ENCODE data around the gene LIMD2. TPM values are rescaled to one million over a fixed set of nuclear protein-coding genes. Genes with fewer than 3 reads are reported as not detected.
"Not testable (repeated sequence)": the region's sequence is repeated elsewhere in the genome, so short reads cannot be mapped to it uniquely, and the experiment has no call there.

The LIMD2 gene
- total and polyA plus RNA-seq, 2 of the 4 experiments (the other 2 are of a cell fraction): 4.5 to 21.7 TPM

DNA sequence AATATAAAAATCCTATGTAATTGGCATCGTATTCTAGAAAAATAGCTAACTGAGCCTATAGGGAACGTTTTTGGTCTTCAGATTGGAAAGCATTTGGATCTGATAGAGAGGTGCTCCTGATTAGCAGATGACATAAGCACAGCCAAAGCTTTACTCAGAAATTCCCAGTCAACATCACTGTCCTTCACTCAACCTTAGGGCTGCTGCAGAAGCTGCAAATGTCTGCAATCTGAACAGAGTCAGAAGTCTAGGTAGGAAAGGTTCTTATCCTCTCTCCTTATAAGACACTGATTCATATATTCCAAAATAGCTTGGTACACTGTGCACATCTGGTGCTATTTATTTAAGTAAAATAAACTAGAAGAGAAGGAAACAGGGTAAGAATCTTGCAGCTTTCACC, 22.5 kb upstream of the LIMD2 start:
- Histone ChIP-seq H4K20me1 (ENCODE audit: insufficient read depth, low read length) (no peaks in the 10 kb centered on the region), H2BK15ac (ENCODE audit: low read depth, low read length) (no peak overlapping the region), H3K56ac (ENCODE audit: extremely low read depth, insufficient read depth, low read length) (no peak overlapping the region), H3K9me3 (ENCODE audit: control insufficient read depth, insufficient read depth, low read length) (no peaks in the 10 kb centered on the region), H3K27ac (ENCODE audit: insufficient read depth, low read length) (no peak overlapping the region), H3K9ac (ENCODE audit: low read depth, low read length) (no peak overlapping the region), H2AK9ac (replicated peaks; ENCODE audit: low read depth, low read length, poor library complexity) (no peak overlapping the region), H4K8ac (ENCODE audit: low read depth in 2 of 2, low read length in 2 of 2) (no peak overlapping the region), H2BK120ac (ENCODE audit: low read depth, low read length) (no peak overlapping the region), H3K27me3 (ENCODE audit: control insufficient read depth, insufficient read depth, low read length) (no peaks in the 10 kb centered on the region), H3K4ac (ENCODE audit: low read depth, low read length) (no peak overlapping the region), H4K5ac (ENCODE audit: low read depth, low read length) (no peak overlapping the region), H3K4me3 (ENCODE audit: insufficient read depth, low read depth, low read length) (no peak overlapping the region), H3K4me2 (ENCODE audit: low read depth, low read length) (no peak overlapping the region), H3K4me1 (ENCODE audit: control insufficient read depth, insufficient read depth, low read length) (no peaks in the 10 kb centered on the region; the same call in 1 of the 2 replicates), H3K36me3 (ENCODE audit: control insufficient read depth, insufficient read depth, low read length) (peaks cover 7% of the 10 kb centered on the region), H2AFZ (replicated peaks; ENCODE audit: low read length, poor library complexity) (no peak overlapping the region), H3K18ac (ENCODE audit: low read depth, low read length) (no peak overlapping the region), H3K9me1 (ENCODE audit: insufficient read depth, low read length) (peaks cover 2% of the 10 kb centered on the region; the same call in 1 of the 2 replicates), H4K91ac (ENCODE audit: insufficient read depth, low read depth, low read length) (no peak overlapping the region), H3K23ac (ENCODE audit: low read depth, low read length) (no peak overlapping the region), H3K14ac (replicated peaks; ENCODE audit: low read depth, low read length) (no peak overlapping the region), H2BK20ac (ENCODE audit: low read depth, low read length) (no peak overlapping the region), H2AK5ac (ENCODE audit: low read depth, low read length) (no peak overlapping the region), H3K79me1 (ENCODE audit: low read depth in 1 of 2, low read length in 2 of 2) (peaks cover 4 to 7% of the 10 kb centered on the region in 2 experiments; a peak in 1 of 4 replicates), H2BK5ac (ENCODE audit: low read depth, low read length, poor library complexity, severe bottlenecking) (no peak overlapping the region)
- intact Hi-C loops (cut with micrococcal nuclease): no loop called here
- no TSS peak for BruUV-seq (replicated peaks)
- WGBS, 2 experiments (ENCODE audit: extremely low coverage in 2 of 2, insufficient read length in 1 of 2): no CpG with 5 or more reads among the region's 2 CpGs
- in situ Hi-C loops (cut with MboI; ENCODE audit: low sequenced_read_pairs): no loop called here
- POLR2A ChIA-PET (ENCODE audit: unreplicated experiment): no interaction called here
- peak; percentile 46; the same call in 1 of the 2 replicates for ATAC-seq (ENCODE audit: low read depth)
- CTCF ChIA-PET: interaction anchor here (1.6 kb wide), 1 partner anchor 126 kb away, joined by 3 read pairs; no protein-coding TSS in a partner anchor
- dilution Hi-C loops (cut with HindIII; ENCODE audit: low sequenced_read_pairs, unreplicated experiment): no loop called here
- TF ChIP-seq BHLHE40 (IDR thresholded peaks at IDR 0.05; ENCODE audit: low read depth, low read length) (no peak), SMC3 (IDR thresholded peaks at IDR 0.05; ENCODE audit: low read depth, low read length) (no peak), ELK1 (IDR thresholded peaks at IDR 0.05; ENCODE audit: borderline replicate concordance, low read depth, low read length) (no peak)
- DNase-seq: peak; percentile 27

DNA sequence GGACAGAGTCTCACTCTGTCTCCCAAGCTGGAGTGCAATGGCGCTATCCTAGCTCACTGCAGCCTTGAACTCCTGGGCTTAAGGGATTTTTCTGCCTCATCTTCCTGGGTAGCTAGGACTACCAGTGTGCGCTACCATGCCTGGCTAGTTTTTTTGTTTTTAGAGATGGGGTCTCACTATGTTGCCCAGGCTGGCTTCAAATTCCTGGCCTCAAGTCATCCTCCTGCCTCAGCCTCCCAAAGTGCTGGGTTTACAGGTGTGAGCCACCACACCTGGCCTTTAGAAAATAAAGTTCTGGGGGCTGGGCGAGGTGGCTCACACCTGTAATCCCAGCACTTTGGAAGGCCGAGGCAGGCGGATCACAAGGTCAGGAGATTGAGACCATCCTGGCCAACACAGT, 20.3 kb upstream of the LIMD2 start:
- intact Hi-C loops (cut with micrococcal nuclease); POLR2A ChIA-PET (ENCODE audit: unreplicated experiment): not testable (repeated sequence)

More for the DNA sequence above, 20.3 kb upstream of the LIMD2 start:
- H3K36me3 ChIP-seq (ENCODE audit: control insufficient read depth, insufficient read depth, low read length); H2BK5ac ChIP-seq (ENCODE audit: low read depth, low read length, poor library complexity, severe bottlenecking); H3K14ac ChIP-seq (replicated peaks; ENCODE audit: low read depth, low read length); H3K9me3 ChIP-seq (ENCODE audit: control insufficient read depth, insufficient read depth, low read length); BruUV-seq (replicated peaks); H3K9ac ChIP-seq (ENCODE audit: low read depth, low read length); H3K4ac ChIP-seq (ENCODE audit: low read depth, low read length); DNase-seq; H4K8ac ChIP-seq (ENCODE audit: low read depth in 2 of 2, low read length in 2 of 2); in situ Hi-C loops (cut with MboI; ENCODE audit: low sequenced_read_pairs); H3K79me1 ChIP-seq (ENCODE audit: low read depth in 1 of 2, low read length in 2 of 2); H3K23ac ChIP-seq (ENCODE audit: low read depth, low read length); H2BK20ac ChIP-seq (ENCODE audit: low read depth, low read length); H4K5ac ChIP-seq (ENCODE audit: low read depth, low read length); H3K4me2 ChIP-seq (ENCODE audit: low read depth, low read length); H2AFZ ChIP-seq (replicated peaks; ENCODE audit: low read length, poor library complexity); H2BK15ac ChIP-seq (ENCODE audit: low read depth, low read length); CTCF ChIA-PET; H3K56ac ChIP-seq (ENCODE audit: extremely low read depth, insufficient read depth, low read length); H2BK120ac ChIP-seq (ENCODE audit: low read depth, low read length); H3K4me1 ChIP-seq (ENCODE audit: control insufficient read depth, insufficient read depth, low read length); H4K91ac ChIP-seq (ENCODE audit: insufficient read depth, low read depth, low read length); H4K20me1 ChIP-seq (ENCODE audit: insufficient read depth, low read length); H3K9me1 ChIP-seq (ENCODE audit: insufficient read depth, low read length); H2AK5ac ChIP-seq (ENCODE audit: low read depth, low read length); H3K4me3 ChIP-seq (ENCODE audit: insufficient read depth, low read depth, low read length); dilution Hi-C loops (cut with HindIII; ENCODE audit: low sequenced_read_pairs, unreplicated experiment); H3K18ac ChIP-seq (ENCODE audit: low read depth, low read length); H3K27ac ChIP-seq (ENCODE audit: insufficient read depth, low read length); H3K27me3 ChIP-seq (ENCODE audit: control insufficient read depth, insufficient read depth, low read length); H2AK9ac ChIP-seq (replicated peaks; ENCODE audit: low read depth, low read length, poor library complexity); ATAC-seq (ENCODE audit: low read depth): not testable (repeated sequence)
- no CpG with 5 or more reads among the region's 5 CpGs for WGBS, 2 experiments (ENCODE audit: extremely low coverage in 2 of 2, insufficient read length in 1 of 2)
